HG03457 (cell line): ENCODE data around the gene NEO1.

ENCODE experiments used
- ATAC-seq: cut with Tn5 transposase; IDR thresholded peaks from one replicate; pipeline ENCODE4 v1.9.1; 2021; ENCODE audit warnings: moderate number of reproducible peaks; ENCODE audit not compliant: unreplicated experiment

NEO1 gene

GRCh38 chr15:73051807-73052652 is at the start of gene NEO1:
Gene NEO1 (plus strand): TSS chr15:73052463. CDS start chr15:73052676, 213 bp downstream.
- ATAC-seq, result peak; percentile 45

GRCh38 chr15:73004462-73004861 is 47.8 kb upstream of the NEO1 start:
- ATAC-seq, result no peak

- no peak for ATAC-seq
Measured at GRCh38 chr15:73005032-73005431, 47.2 kb upstream of the NEO1 start.

GRCh38 chr15:73005446-73005845 is 46.8 kb upstream of the NEO1 start:
- no peak for ATAC-seq

- ATAC-seq, result no peak
Measured at GRCh38 chr15:73006523-73006922, 45.7 kb upstream of the NEO1 start.

- no peak for ATAC-seq
Measured at GRCh38 chr15:73009066-73010056, 42.9 kb upstream of the NEO1 start.

- no peak for ATAC-seq
Measured at GRCh38 chr15:73010154-73011152, 41.8 kb upstream of the NEO1 start.

GRCh38 chr15:73014904-73015303 is 37.4 kb upstream of the NEO1 start:
- no peak for ATAC-seq

GRCh38 chr15:73015493-73015892 is 36.8 kb upstream of the NEO1 start:
- ATAC-seq, result no peak

GRCh38 chr15:73017987-73018386 is 34.3 kb upstream of the NEO1 start:
- no peak for ATAC-seq

- ATAC-seq, result no peak
Measured at GRCh38 chr15:73019154-73019553, 33.1 kb upstream of the NEO1 start.

- ATAC-seq, result no peak
Measured at GRCh38 chr15:73019601-73020146, 32.6 kb upstream of the NEO1 start.

- ATAC-seq, result no peak
Measured at GRCh38 chr15:73021139-73021621, 31.1 kb upstream of the NEO1 start.

- ATAC-seq, result no peak
Measured at GRCh38 chr15:73022161-73022560, 30.1 kb upstream of the NEO1 start.

GRCh38 chr15:73023071-73023470 is 29.2 kb upstream of the NEO1 start:
- no peak for ATAC-seq

- ATAC-seq, result no peak
Measured at GRCh38 chr15:73024168-73024567, 28.1 kb upstream of the NEO1 start.

GRCh38 chr15:73026511-73027054 is 25.7 kb upstream of the NEO1 start:
- ATAC-seq, result no peak

GRCh38 chr15:73028031-73028430 is 24.2 kb upstream of the NEO1 start:
- no peak for ATAC-seq

- no peak for ATAC-seq
Measured at GRCh38 chr15:73028831-73029451, 23.3 kb upstream of the NEO1 start.
